Measurements from ENCODE around the gene PTPRD. TPM values are rescaled to one million over a fixed set of nuclear protein-coding genes. Genes with fewer than 3 reads are reported as not detected.

Gene PTPRD
- total RNA-seq, 1 donor from 2014 or later, result 6.9 TPM

- no peaks in the 10 kb centered on the region for H3K27me3 ChIP-seq
- intact Hi-C loops (cut with DNase I), result no loop called here
- H3K4me3 ChIP-seq, result no peak overlapping the region
- TF ChIP-seq, protein P1, sequence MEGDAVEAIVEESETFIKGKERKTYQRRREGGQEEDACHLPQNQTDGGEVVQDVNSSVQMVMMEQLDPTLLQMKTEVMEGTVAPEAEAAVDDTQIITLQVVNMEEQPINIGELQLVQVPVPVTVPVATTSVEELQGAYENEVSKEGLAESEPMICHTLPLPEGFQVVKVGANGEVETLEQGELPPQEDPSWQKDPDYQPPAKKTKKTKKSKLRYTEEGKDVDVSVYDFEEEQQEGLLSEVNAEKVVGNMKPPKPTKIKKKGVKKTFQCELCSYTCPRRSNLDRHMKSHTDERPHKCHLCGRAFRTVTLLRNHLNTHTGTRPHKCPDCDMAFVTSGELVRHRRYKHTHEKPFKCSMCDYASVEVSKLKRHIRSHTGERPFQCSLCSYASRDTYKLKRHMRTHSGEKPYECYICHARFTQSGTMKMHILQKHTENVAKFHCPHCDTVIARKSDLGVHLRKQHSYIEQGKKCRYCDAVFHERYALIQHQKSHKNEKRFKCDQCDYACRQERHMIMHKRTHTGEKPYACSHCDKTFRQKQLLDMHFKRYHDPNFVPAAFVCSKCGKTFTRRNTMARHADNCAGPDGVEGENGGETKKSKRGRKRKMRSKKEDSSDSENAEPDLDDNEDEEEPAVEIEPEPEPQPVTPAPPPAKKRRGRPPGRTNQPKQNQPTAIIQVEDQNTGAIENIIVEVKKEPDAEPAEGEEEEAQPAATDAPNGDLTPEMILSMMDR (IDR thresholded peaks at IDR 0.05), result no peak
- no peak for DNase-seq (ENCODE audit: low spot score in 2 of 2)
- no peaks in the 10 kb centered on the region for H3K36me3 ChIP-seq
- H3K4me1 ChIP-seq, result no peaks in the 10 kb centered on the region
- H3K9me3 ChIP-seq, result no peaks in the 10 kb centered on the region
- no peak overlapping the region for H3K27ac ChIP-seq
Measured at GRCh38 chr9:9743822-9744221, 869.0 kb downstream of the PTPRD start.

DNA sequence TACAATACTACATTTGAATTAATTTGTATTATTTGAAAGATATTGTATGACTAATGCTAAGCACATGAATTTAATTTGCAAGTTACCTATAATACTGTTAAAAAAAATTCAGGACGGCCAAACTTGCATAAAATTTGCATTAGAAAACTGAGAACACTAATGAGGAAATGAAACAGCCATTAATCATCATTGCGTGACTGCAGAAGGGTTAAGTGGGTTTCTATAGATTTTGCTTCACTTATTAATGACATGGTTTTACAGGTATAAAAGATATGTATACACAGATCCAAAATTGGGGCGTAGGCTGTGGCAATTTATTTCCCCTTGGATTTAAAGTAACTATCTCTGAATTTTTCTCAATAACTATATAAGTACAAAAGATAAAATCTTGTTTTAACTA lies 882.6 kb downstream of the PTPRD start:
- TF ChIP-seq, protein P1 (IDR thresholded peaks at IDR 0.05), result no peak
- no peak overlapping the region for H3K4me3 ChIP-seq
- H3K4me1 ChIP-seq, result no peaks in the 10 kb centered on the region
- DNase-seq (ENCODE audit: low spot score in 2 of 2), result no peak
- H3K27ac ChIP-seq, result no peak overlapping the region
- H3K9me3 ChIP-seq, result no peaks in the 10 kb centered on the region
- no peaks in the 10 kb centered on the region for H3K36me3 ChIP-seq
- no peaks in the 10 kb centered on the region for H3K27me3 ChIP-seq
- intact Hi-C loops (cut with DNase I), result no loop called here

- H3K27me3 ChIP-seq, result no peaks in the 10 kb centered on the region
- H3K27ac ChIP-seq, result no peak overlapping the region
- H3K4me3 ChIP-seq, result no peak overlapping the region
- TF ChIP-seq, protein P1 (IDR thresholded peaks at IDR 0.05), result no peak
- no peak for DNase-seq (ENCODE audit: low spot score in 2 of 2)
- intact Hi-C loops (cut with DNase I), result no loop called here
- H3K36me3 ChIP-seq, result no peaks in the 10 kb centered on the region
- H3K9me3 ChIP-seq, result no peaks in the 10 kb centered on the region
- no peaks in the 10 kb centered on the region for H3K4me1 ChIP-seq
Measured at GRCh38 chr9:9729082-9729481, 883.7 kb downstream of the PTPRD start.

DNA sequence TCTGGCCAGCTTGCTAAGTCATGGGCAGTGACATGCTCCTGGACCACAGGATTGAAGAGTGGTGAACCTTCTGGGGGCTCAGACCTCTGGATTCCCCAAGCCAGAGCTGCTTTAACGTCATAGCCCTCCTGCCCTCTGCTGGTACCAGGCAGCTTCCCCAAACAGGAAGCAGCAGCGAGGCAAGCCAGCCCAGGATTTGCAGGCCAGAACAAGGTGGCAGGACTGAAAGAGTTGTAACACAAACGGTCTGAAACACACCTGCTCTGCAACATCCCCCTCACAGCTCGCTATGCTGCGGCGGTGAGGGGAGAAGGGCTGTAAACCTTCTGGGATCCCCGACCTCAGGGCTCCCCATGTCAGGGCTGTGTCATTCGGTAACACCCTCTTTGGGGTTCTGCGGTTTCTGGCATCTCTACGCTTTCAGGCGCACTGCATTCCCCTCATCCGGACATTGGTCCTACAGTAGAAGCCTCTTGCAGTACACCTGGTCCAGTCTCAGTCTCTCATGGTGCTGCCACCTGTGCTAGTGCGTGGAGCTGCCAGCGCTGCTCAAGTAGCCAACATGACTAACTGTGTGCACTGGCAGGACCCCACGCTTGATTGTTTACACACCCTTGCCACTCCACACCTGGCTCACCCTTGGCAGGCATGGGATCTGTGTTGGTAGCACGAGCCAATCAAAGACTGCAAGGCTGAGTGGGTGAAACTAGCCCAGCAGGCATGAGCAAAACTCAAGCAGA lies 893.3 kb downstream of the PTPRD start:
- Histone ChIP-seq H3K9me3 (no peaks in the 10 kb centered on the region), H3K4me1 (no peaks in the 10 kb centered on the region), H3K27me3 (no peaks in the 10 kb centered on the region), H3K27ac (no peak overlapping the region), H3K36me3 (no peaks in the 10 kb centered on the region), H3K4me3 (no peak overlapping the region)
- intact Hi-C loops (cut with DNase I), result no loop called here
- DNase-seq (ENCODE audit: low spot score in 2 of 2), result no peak
- TF ChIP-seq, protein P1 (IDR thresholded peaks at IDR 0.05), result no peak

- no peak for DNase-seq (ENCODE audit: low spot score in 2 of 2)
Measured at GRCh38 chr9:9718691-9719090, 894.1 kb downstream of the PTPRD start.

More at GRCh38 chr9:9718691-9719090, 894.1 kb downstream of the PTPRD start:
- Histone ChIP-seq H3K27ac (no peak overlapping the region), H3K9me3 (no peaks in the 10 kb centered on the region), H3K27me3 (no peaks in the 10 kb centered on the region), H3K4me3 (no peak overlapping the region), H3K4me1 (no peaks in the 10 kb centered on the region), H3K36me3 (no peaks in the 10 kb centered on the region)
- intact Hi-C loops (cut with DNase I), result no loop called here
- TF ChIP-seq, protein P1 (IDR thresholded peaks at IDR 0.05), result no peak
